WERI-Rb-1 (cell line): ENCODE data around the gene RGS1.

Experiments
- DNase-seq: peaks from one replicate; pipeline ENCODE4 v3.0.0-alpha.2; 2020
- H3K27ac ChIP-seq: fragments of 250-450 bp; sonication (Bioruptor Pico); 2 replicates; pipeline ENCODE4 v1.5.1; 2020; ENCODE audit warnings: mild to moderate bottlenecking, moderate library complexity
- H3K27me3 ChIP-seq: fragments of 250-450 bp; sonication (Bioruptor Pico); 2 replicates; pipeline ENCODE4 v1.5.1; 2021; ENCODE audit warnings: mild to moderate bottlenecking, low read depth, moderate library complexity; ENCODE audit not compliant: insufficient read depth, severe bottlenecking
- H3K36me3 ChIP-seq: fragments of 250-450 bp; sonication (Bioruptor Pico); 2 replicates; pipeline ENCODE4 v1.5.1; 2020; ENCODE audit warnings: mild to moderate bottlenecking, moderate library complexity
- H3K4me3 ChIP-seq: 2 replicates; pipeline ENCODE4 v1.5.1; 2011; ENCODE audit warnings: low read depth, mild to moderate bottlenecking, control low read depth, low read length
- H3K9me3 ChIP-seq: fragments of 250-450 bp; sonication (Bioruptor Pico); 2 replicates; pipeline ENCODE4 v1.5.1; 2021; ENCODE audit warnings: mild to moderate bottlenecking, moderate library complexity; ENCODE audit not compliant: severe bottlenecking
- CTCF ChIP-seq: IDR thresholded peaks from 2 replicates; pipeline ENCODE4 v1.5.1; 2011; ENCODE audit warnings: low read depth, mild to moderate bottlenecking, control low read depth, inconsistent platforms, low read length

RGS1 gene

DNA sequence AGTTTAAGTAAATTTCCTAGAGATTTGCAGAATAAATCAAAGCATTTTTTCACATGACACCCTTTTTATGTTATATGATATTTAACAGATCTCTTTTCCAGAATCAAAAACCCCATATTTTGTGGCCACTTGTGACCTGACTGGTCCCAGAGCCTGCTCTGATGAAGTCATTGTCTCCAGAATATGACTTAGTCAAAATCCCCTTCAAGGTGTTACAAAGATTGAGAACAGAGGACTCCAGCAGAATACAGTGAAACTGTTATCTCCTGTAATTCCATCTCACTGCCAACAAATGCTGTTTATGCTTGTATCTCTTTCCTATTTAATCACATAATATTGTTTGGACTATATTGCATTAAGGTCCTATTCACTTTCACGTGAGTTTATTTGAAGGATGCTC lies 25.6 kb downstream of the RGS1 start:
- DNase-seq, result no peak
- H3K36me3 ChIP-seq, result no peaks in the 10 kb centered on the region
- no peaks in the 10 kb centered on the region for H3K9me3 ChIP-seq
- H3K4me3 ChIP-seq, result no peak overlapping the region
- no peak for TF ChIP-seq CTCF
- no peak overlapping the region for H3K27ac ChIP-seq
- H3K27me3 ChIP-seq, result no peaks in the 10 kb centered on the region

DNA sequence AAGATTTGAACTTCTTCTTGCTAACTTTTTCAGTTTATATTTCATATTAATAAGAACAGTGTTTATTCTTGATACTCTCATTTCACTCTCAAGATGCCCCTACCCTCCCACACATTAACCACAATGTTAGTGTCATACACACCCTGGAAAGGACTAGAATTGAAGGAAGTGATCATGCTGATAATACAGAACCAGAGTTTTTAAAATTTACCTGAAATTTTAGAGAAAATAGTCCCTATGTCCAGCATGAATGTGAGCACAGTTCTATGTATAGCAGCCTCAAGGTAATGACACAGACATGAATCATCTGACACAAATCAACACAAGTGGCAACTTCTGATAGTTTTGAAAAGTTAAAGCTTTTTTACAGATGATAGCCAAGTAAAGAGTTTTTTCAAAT lies 26.0 kb downstream of the RGS1 start:
- Histone ChIP-seq H3K4me3 (no peak overlapping the region), H3K27ac (no peak overlapping the region), H3K9me3 (no peaks in the 10 kb centered on the region), H3K27me3 (no peaks in the 10 kb centered on the region), H3K36me3 (no peaks in the 10 kb centered on the region)
- no peak for DNase-seq
- TF ChIP-seq CTCF, result no peak

DNA sequence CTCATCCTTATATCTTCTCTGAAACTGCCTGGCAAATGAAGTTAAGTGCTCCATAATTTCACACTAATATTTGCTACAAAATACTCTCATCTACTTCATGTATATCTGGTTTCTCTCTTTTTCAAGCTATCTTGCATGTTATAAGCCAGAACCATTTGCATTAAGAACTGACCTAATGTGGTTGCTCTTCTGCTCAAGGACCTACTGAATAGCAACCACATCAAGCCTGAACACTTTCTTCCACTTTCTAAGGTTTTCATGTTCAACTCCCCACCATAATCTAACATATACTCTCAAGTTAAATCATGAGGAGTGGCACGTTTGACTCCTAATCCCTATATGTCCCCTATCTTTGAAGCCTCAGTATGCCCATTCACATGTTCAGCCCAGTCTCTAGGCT lies 27.2 kb downstream of the RGS1 start:
- no peaks in the 10 kb centered on the region for H3K36me3 ChIP-seq
- no peaks in the 10 kb centered on the region for H3K9me3 ChIP-seq
- no peak overlapping the region for H3K4me3 ChIP-seq
- no peak for DNase-seq
- no peak overlapping the region for H3K27ac ChIP-seq
- no peak for TF ChIP-seq CTCF
- no peaks in the 10 kb centered on the region for H3K27me3 ChIP-seq

GRCh38 chr1:192603218-192603787 lies 27.7 kb downstream of the RGS1 start:
- Histone ChIP-seq H3K4me3 (no peak overlapping the region), H3K27me3 (no peaks in the 10 kb centered on the region), H3K36me3 (no peaks in the 10 kb centered on the region), H3K27ac (no peak overlapping the region), H3K9me3 (no peaks in the 10 kb centered on the region)
- TF ChIP-seq CTCF, result no peak
- DNase-seq, result no peak

- Histone ChIP-seq H3K9me3 (no peaks in the 10 kb centered on the region), H3K4me3 (no peak overlapping the region), H3K36me3 (no peaks in the 10 kb centered on the region), H3K27me3 (no peaks in the 10 kb centered on the region), H3K27ac (no peak overlapping the region)
- DNase-seq, result no peak
- TF ChIP-seq CTCF, result no peak
These were observed 29.5 kb downstream of the RGS1 start for GRCh38 chr1:192604979-192605620.

DNA sequence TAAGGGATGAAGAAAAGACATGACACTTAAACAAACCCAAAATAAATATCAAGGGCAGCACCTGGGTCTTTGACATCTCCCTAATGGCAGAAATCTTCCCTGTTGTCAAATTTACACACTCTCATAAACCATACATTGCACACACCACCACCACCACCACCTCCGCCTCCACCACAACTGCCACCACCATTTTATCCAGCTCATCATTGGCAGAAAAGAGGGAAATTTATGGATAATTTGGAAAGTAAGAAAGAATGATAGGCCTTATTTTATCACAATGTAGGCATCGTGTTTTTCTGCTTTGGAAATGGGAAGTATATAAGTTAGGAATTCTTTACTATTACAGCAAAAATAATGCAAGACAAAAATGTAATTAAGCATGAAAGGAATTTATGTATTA lies 33.1 kb downstream of the RGS1 start:
- Histone ChIP-seq H3K4me3 (no peak overlapping the region), H3K36me3 (no peaks in the 10 kb centered on the region), H3K27me3 (no peaks in the 10 kb centered on the region), H3K27ac (no peak overlapping the region), H3K9me3 (no peaks in the 10 kb centered on the region)
- TF ChIP-seq CTCF, result no peak
- no peak for DNase-seq
